Omental fat pad (tissue), 4 donors: Measurements from ENCODE around the gene CSGALNACT2. TPM values are rescaled to one million over a fixed set of nuclear protein-coding genes. Genes with fewer than 3 reads are reported as not detected.

Source experiments
- ATAC-seq: fragments of 150-250 bp; one replicate; pipeline ENCODE4 v1.9.1; 2016; ENCODE audit warnings: mild to moderate bottlenecking, moderate library complexity; ENCODE audit not compliant: low FRiP score
- DNase-seq: peaks from one replicate; pipeline ENCODE4 v3.0.0-alpha.2; 2019; ENCODE audit warnings: low spot score
- CTCF ChIP-seq, 3 donors: fragments of 450-650 bp; IDR thresholded peaks; one replicate each; pipeline ENCODE4 v1.5.1; 2016 to 2017; ENCODE audit warnings: antibody characterized with exemption in 3 of 3, mild to moderate bottlenecking in 3 of 3, moderate library complexity in 2 of 3
- total RNA-seq, 4 donors: library from RNA; depleted of rRNA; stranded (reverse); fragments of >200 nt; gene quantifications; one replicate each; pipeline ENCODE4 v1.1.0, GENCODE V29; 2016

Gene CSGALNACT2
- total RNA-seq, 4 donors from 2014 or later = 22.0 to 45.8 (median 37.9) TPM

- no peak for ATAC-seq
- no peak for DNase-seq
- no peak for TF ChIP-seq CTCF (IDR thresholded peaks at IDR 0.05)
Observed at GRCh38 chr10:43211431-43212042, 73.3 kb downstream of the CSGALNACT2 start.

- TF ChIP-seq CTCF (IDR thresholded peaks at IDR 0.05) = no peak
- DNase-seq = no peak
- ATAC-seq = no peak
Observed at GRCh38 chr10:43212043-43212721, 73.9 kb downstream of the CSGALNACT2 start.

GRCh38 chr10:43214071-43214955 lies 76.1 kb downstream of the CSGALNACT2 start:
- DNase-seq (no peak), ATAC-seq (no peak)
- TF ChIP-seq CTCF (IDR thresholded peaks at IDR 0.05) = no peak

GRCh38 chr10:43214956-43215561 lies 76.8 kb downstream of the CSGALNACT2 start:
- no peak for DNase-seq
- no peak for TF ChIP-seq CTCF (IDR thresholded peaks at IDR 0.05)
- no peak for ATAC-seq

- TF ChIP-seq CTCF (IDR thresholded peaks at IDR 0.05) = no peak
- ATAC-seq = no peak
- no peak for DNase-seq
Observed at GRCh38 chr10:43215758-43216455, 77.7 kb downstream of the CSGALNACT2 start.

GRCh38 chr10:43216931-43217562 lies 78.8 kb downstream of the CSGALNACT2 start:
- no peak for DNase-seq
- ATAC-seq = no peak
- TF ChIP-seq CTCF (IDR thresholded peaks at IDR 0.05) = no peak
